Panc1 (cell line): ENCODE results near the gene RIOK1.

ENCODE experiments used
- CTCF ChIP-seq: fragments of 450-650 bp; IDR thresholded peaks from 2 replicates; pipeline ENCODE4 v1.5.1; 2017; ENCODE audit warnings: mild to moderate bottlenecking
- POLR2AphosphoS5 ChIP-seq: IDR thresholded peaks from 2 replicates; pipeline ENCODE4 v1.6.1; 2012; ENCODE audit warnings: mild to moderate bottlenecking, low read depth, low read length, moderate library complexity
- REST ChIP-seq, 2 experiments: IDR thresholded peaks; 2 replicates each; pipeline ENCODE4 v1.6.1; 2011 to 2012; ENCODE audit warnings: low read depth in 2 of 2, control low read depth in 1 of 2, low read length in 1 of 2, mild to moderate bottlenecking in 1 of 2, moderate library complexity in 1 of 2; ENCODE audit not compliant: insufficient read depth in 1 of 2
- TCF7L2 ChIP-seq: IDR thresholded peaks from 2 replicates; pipeline ENCODE4 v1.6.1; 2011; ENCODE audit warnings: mild to moderate bottlenecking, low read depth, low read length, inconsistent platforms

GRCh38 chr6:7431313-7431673, 41.7 kb downstream of the RIOK1 start:
- TF ChIP-seq CTCF (no peak), REST (IDR thresholded peaks at IDR 0.05; ENCODE audit: insufficient read depth in 1 of 2, low read depth in 2 of 2, low read length in 1 of 2) (no peak), POLR2AphosphoS5 (no peak), TCF7L2 (no peak)
